Measurements from ENCODE around the gene PADI3. TPM values are rescaled to one million over a fixed set of nuclear protein-coding genes. Genes with fewer than 3 reads are reported as not detected.

Gene PADI3
- total and polyA plus RNA-seq, 2 donors (not counting 3 experiments of a cell fraction or from before 2014, with no cell fraction given), result not detected

- Histone ChIP-seq H3K79me2 (ENCODE audit: control insufficient read depth, insufficient read depth, low read length) (no peaks in the 10 kb centered on the region), H4K20me1 (replicated peaks; ENCODE audit: control insufficient read depth, extremely low read depth, insufficient read depth, low read length) (no peaks in the 10 kb centered on the region), H3K4me1 (ENCODE audit: control insufficient read depth, extremely low read depth, insufficient read depth, low read length) (no peaks in the 10 kb centered on the region), H3K27ac (ENCODE audit: insufficient read depth, low read depth, low read length) (no peak overlapping the region), H3K36me3 (ENCODE audit: control insufficient read depth in 2 of 2, extremely low read depth in 1 of 2, insufficient read depth in 2 of 2, low read length in 2 of 2) (no peaks in the 10 kb centered on the region), H3K27me3 (ENCODE audit: control insufficient read depth in 2 of 2, insufficient read depth in 2 of 2, low read length in 2 of 2) (no peaks in the 10 kb centered on the region), H3K4me2 (ENCODE audit: insufficient read depth, low read length) (no peak overlapping the region), H3K9me3 (replicated peaks; ENCODE audit: control insufficient read depth, insufficient read depth, low read length) (no peaks in the 10 kb centered on the region), H3K9ac (replicated peaks; ENCODE audit: extremely low read depth, insufficient read depth, low read length) (no peak overlapping the region), H2AFZ (ENCODE audit: low read depth, low read length) (no peak overlapping the region), H3K4me3 (replicated peaks in 1 of 3; ENCODE audit: insufficient read depth in 1 of 3, low read depth in 1 of 3, low read length in 3 of 3) (no peak overlapping the region), H3K9me1 (replicated peaks; ENCODE audit: control insufficient read depth, extremely low read depth, insufficient read depth, low read length) (no peaks in the 10 kb centered on the region)
- CTCF ChIA-PET, result no interaction called here
- POLR2A ChIA-PET, result no interaction called here
- dilution Hi-C loops (cut with MboI; ENCODE audit: extremely low pct_ligation_motif_present, low sequenced_read_pairs), result no loop called here
- no peak for FAIRE-seq
- no TSS peak for BruUV-seq (replicated peaks)
- DNase-seq (ENCODE audit: low read depth, low spot score), result no peak
- TF ChIP-seq CTCF (IDR thresholded peaks at IDR 0.05; ENCODE audit: extremely low read depth in 1 of 2, insufficient read depth in 1 of 2, low read depth in 1 of 2, low read length in 2 of 2) (no peak), MYC (IDR thresholded peaks at IDR 0.05; ENCODE audit: low read depth, low read length) (no peak), GATA2 (IDR thresholded peaks at IDR 0.05; ENCODE audit: insufficient read depth, insufficient read length, low read depth, low read length) (no peak), EZH2 (IDR thresholded peaks at IDR 0.05; ENCODE audit: borderline replicate concordance, low read depth, low read length, severe bottlenecking) (no peak), JUN (IDR thresholded peaks at IDR 0.05; ENCODE audit: borderline replicate concordance, insufficient read depth, insufficient read length, low read depth) (no peak), MAX (IDR thresholded peaks at IDR 0.05; ENCODE audit: insufficient read depth, insufficient read length) (no peak), POLR2AphosphoS5 (IDR thresholded peaks at IDR 0.05; ENCODE audit: insufficient read depth, low read depth, low read length) (no peak), FOS (IDR thresholded peaks at IDR 0.05; ENCODE audit: borderline replicate concordance, insufficient read depth, low read length) (no peak), POLR2A (IDR thresholded peaks at IDR 0.05; ENCODE audit: low read depth, low read length) (no peak)
- intact Hi-C loops (cut with micrococcal nuclease), result no loop called here
Observed at GRCh38 chr1:17318262-17318661, 69.4 kb downstream of the PADI3 start.

Measured in endothelial cell of umbilical vein (primary cell).